Measurements from ENCODE around the gene HSPA1B.

HSPA1B gene

DNA sequence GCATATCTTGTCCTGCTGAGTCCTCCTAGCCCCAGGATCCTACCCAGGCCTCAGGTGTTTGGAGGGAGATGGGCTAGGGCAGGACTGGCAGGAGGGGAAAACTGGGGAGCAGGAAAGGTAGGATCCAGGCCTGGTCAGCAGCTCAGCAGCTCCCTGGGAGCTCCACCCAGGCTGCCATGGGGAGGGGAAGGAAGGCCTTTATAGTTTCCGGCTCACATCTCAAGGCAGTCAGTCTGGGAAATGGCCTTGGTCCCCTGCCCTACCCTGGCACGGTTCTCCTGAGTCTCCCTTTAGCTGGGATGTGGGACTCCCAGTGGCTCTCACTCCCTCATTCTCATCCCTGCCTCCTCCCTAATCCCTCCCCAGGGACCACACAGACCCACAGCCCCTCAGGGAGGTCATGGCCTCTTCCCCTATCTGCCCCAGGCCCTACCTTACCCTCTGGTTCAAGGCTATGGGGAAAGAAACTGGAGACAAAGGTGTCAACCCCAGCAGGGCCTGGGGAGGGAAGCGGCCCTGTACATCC, 49.6 kb downstream of the HSPA1B start:
- Histone ChIP-seq H3K4me3 (replicated peaks; ENCODE audit: insufficient read depth, low read length) (no peak overlapping the region), H3K27me3 (ENCODE audit: insufficient read depth, poor library complexity, severe bottlenecking) (no peaks in the 10 kb centered on the region), H3K27ac (replicated peaks) (no peak overlapping the region)
- no peak for DNase-seq (ENCODE audit: low read depth in 1 of 2, low spot score in 1 of 2)
- TF ChIP-seq POLR2AphosphoS5 (IDR thresholded peaks at IDR 0.05; ENCODE audit: low read depth) (no peak), GABPA (IDR thresholded peaks at IDR 0.05; ENCODE audit: low read depth) (no peak), SPI1 (IDR thresholded peaks at IDR 0.05; ENCODE audit: borderline replicate concordance, low read depth) (no peak)
- TF ChIP-seq, protein P1, sequence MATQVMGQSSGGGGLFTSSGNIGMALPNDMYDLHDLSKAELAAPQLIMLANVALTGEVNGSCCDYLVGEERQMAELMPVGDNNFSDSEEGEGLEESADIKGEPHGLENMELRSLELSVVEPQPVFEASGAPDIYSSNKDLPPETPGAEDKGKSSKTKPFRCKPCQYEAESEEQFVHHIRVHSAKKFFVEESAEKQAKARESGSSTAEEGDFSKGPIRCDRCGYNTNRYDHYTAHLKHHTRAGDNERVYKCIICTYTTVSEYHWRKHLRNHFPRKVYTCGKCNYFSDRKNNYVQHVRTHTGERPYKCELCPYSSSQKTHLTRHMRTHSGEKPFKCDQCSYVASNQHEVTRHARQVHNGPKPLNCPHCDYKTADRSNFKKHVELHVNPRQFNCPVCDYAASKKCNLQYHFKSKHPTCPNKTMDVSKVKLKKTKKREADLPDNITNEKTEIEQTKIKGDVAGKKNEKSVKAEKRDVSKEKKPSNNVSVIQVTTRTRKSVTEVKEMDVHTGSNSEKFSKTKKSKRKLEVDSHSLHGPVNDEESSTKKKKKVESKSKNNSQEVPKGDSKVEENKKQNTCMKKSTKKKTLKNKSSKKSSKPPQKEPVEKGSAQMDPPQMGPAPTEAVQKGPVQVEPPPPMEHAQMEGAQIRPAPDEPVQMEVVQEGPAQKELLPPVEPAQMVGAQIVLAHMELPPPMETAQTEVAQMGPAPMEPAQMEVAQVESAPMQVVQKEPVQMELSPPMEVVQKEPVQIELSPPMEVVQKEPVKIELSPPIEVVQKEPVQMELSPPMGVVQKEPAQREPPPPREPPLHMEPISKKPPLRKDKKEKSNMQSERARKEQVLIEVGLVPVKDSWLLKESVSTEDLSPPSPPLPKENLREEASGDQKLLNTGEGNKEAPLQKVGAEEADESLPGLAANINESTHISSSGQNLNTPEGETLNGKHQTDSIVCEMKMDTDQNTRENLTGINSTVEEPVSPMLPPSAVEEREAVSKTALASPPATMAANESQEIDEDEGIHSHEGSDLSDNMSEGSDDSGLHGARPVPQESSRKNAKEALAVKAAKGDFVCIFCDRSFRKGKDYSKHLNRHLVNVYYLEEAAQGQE (IDR thresholded peaks at IDR 0.05; ENCODE audit: insufficient replicate concordance, low read depth) = no peak
- TF ChIP-seq, protein P2, sequence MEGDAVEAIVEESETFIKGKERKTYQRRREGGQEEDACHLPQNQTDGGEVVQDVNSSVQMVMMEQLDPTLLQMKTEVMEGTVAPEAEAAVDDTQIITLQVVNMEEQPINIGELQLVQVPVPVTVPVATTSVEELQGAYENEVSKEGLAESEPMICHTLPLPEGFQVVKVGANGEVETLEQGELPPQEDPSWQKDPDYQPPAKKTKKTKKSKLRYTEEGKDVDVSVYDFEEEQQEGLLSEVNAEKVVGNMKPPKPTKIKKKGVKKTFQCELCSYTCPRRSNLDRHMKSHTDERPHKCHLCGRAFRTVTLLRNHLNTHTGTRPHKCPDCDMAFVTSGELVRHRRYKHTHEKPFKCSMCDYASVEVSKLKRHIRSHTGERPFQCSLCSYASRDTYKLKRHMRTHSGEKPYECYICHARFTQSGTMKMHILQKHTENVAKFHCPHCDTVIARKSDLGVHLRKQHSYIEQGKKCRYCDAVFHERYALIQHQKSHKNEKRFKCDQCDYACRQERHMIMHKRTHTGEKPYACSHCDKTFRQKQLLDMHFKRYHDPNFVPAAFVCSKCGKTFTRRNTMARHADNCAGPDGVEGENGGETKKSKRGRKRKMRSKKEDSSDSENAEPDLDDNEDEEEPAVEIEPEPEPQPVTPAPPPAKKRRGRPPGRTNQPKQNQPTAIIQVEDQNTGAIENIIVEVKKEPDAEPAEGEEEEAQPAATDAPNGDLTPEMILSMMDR (IDR thresholded peaks at IDR 0.05; ENCODE audit: insufficient read depth, low read length) = no peak

DNA sequence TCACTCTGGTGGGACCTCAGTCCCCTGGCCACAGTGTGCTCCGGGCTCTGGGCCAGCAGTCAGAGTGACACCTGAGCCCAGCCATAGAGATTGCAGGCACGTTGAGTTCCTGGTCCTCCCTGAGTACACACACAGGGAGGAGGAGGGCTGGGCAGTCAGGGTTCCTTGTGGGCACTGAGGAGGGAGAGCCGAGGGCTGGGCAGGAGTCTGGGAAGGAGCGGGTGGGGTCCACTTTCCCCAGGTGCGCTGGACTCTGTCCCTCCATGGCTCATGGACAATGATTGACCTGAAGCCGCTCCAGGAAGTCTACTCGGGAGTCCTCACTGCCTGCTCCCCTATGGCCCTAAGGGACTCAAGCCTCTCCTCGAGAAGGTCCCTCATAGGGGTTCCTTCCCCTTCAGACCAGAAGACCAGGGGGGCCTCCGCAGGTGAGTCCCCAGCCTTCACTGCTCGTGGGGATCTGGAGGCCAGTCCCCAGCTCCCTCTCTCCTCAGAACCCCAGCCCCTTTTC, 50.2 kb downstream of the HSPA1B start:
- TF ChIP-seq, protein P2 (IDR thresholded peaks at IDR 0.05; ENCODE audit: insufficient read depth, low read length) = no peak
- no peak for TF ChIP-seq GABPA (IDR thresholded peaks at IDR 0.05; ENCODE audit: low read depth)
- TF ChIP-seq POLR2AphosphoS5 (IDR thresholded peaks at IDR 0.05; ENCODE audit: low read depth) = no peak
- TF ChIP-seq SPI1 (IDR thresholded peaks at IDR 0.05; ENCODE audit: borderline replicate concordance, low read depth) = no peak
- Histone ChIP-seq H3K27me3 (ENCODE audit: insufficient read depth, poor library complexity, severe bottlenecking) (no peaks in the 10 kb centered on the region), H3K4me3 (replicated peaks; ENCODE audit: insufficient read depth, low read length) (no peak overlapping the region), H3K27ac (replicated peaks) (no peak overlapping the region)
- no peak for DNase-seq (ENCODE audit: low read depth in 1 of 2, low spot score in 1 of 2)

DNA sequence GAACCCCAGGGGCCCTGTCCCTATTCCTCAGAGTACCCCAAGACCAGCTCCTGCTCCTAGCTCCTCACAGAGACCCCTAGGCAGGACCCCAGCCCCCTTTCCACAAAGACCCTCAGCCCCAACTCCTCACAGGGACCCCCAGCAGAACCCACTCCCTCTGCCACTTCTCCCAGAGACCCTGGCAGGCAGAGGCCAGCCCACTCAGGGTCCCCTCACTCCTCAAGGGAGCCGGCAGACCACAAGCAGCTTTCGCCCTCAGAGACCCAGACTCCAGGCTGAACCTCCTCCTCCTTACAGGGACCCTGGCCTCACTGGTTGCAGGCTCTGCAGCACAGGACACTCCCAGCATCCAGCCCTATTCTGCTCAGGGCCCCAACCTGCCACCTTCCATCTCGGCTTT, 50.7 kb downstream of the HSPA1B start:
- DNase-seq (ENCODE audit: low read depth in 1 of 2, low spot score in 1 of 2) = no peak
- no peak overlapping the region for H3K4me3 ChIP-seq (replicated peaks; ENCODE audit: insufficient read depth, low read length)

More for the DNA sequence above, 50.7 kb downstream of the HSPA1B start:
- Histone ChIP-seq H3K27ac (replicated peaks) (no peak overlapping the region), H3K27me3 (ENCODE audit: insufficient read depth, poor library complexity, severe bottlenecking) (no peaks in the 10 kb centered on the region)
- TF ChIP-seq, protein P1 (IDR thresholded peaks at IDR 0.05; ENCODE audit: insufficient replicate concordance, low read depth) = no peak
- no peak for TF ChIP-seq POLR2AphosphoS5 (IDR thresholded peaks at IDR 0.05; ENCODE audit: low read depth)
- no peak for TF ChIP-seq GABPA (IDR thresholded peaks at IDR 0.05; ENCODE audit: low read depth)
- TF ChIP-seq, protein P2 (IDR thresholded peaks at IDR 0.05; ENCODE audit: insufficient read depth, low read length) = no peak
- TF ChIP-seq SPI1 (IDR thresholded peaks at IDR 0.05; ENCODE audit: borderline replicate concordance, low read depth) = no peak
